H1 (cell line): ENCODE measurements around the gene PPM1G.

ENCODE experiments used
- CBX8 ChIP-seq: fragments of 300-800, 300-1000 bp; sonication (generic); IDR thresholded peaks from 2 replicates; pipeline ENCODE4 v1.7.1; 2016; ENCODE audit warnings: low read depth, low read length, borderline replicate concordance
- CHD1 ChIP-seq: IDR thresholded peaks from 2 replicates; pipeline ENCODE4 v1.6.1; 2012; ENCODE audit warnings: low read depth, low read length, improper control_type of control experiment
- EZH2 ChIP-seq: fragments of 200-600 bp; sonication (generic); IDR thresholded peaks from 2 replicates; pipeline ENCODE4 v1.7.1; 2012; ENCODE audit warnings: low read depth, mild to moderate bottlenecking, moderate library complexity, low read length, inconsistent platforms; ENCODE audit not compliant: severe bottlenecking
- HDAC6 ChIP-seq: IDR thresholded peaks from one replicate; pipeline ENCODE4 v1.7.1; 2012; ENCODE audit warnings: low read depth, mild to moderate bottlenecking, inconsistent platforms, low read length, moderate library complexity
- JUND ChIP-seq: IDR thresholded peaks from 2 replicates; pipeline ENCODE4 v1.6.1; 2011; ENCODE audit warnings: mild to moderate bottlenecking, improper control_type of control experiment, low read length
- PHF8 ChIP-seq: fragments of 200-600 bp; sonication (generic); conservative IDR thresholded peaks from 2 replicates; pipeline ENCODE4 v1.7.1; 2012; ENCODE audit warnings: low read depth, mild to moderate bottlenecking, inconsistent platforms, low read length, moderate library complexity
- POLR2AphosphoS5 ChIP-seq: IDR thresholded peaks from 2 replicates; pipeline ENCODE4 v1.6.1; 2011; ENCODE audit warnings: low read depth, low read length
- RFX5 ChIP-seq: IDR thresholded peaks from 2 replicates; pipeline ENCODE4 v1.6.1; 2011; ENCODE audit warnings: low read depth, low read length, improper control_type of control experiment, borderline replicate concordance
- SP1 ChIP-seq: IDR thresholded peaks from 2 replicates; pipeline ENCODE4 v1.6.1; 2011; ENCODE audit warnings: low read depth, low read length
- YY1 ChIP-seq: IDR thresholded peaks from 2 replicates; pipeline ENCODE4 v1.6.1; 2011; ENCODE audit warnings: low read depth, mild to moderate bottlenecking, low read length
- TF ChIP-seq, protein P1 (sequence below), 3 experiments: IDR thresholded peaks; 1 replicate in 2 of 3; 2 replicates in 1 of 3; pipeline versions ENCODE4 v1.5.1 to v1.6.1; 2011; ENCODE audit warnings: low read length in 3 of 3, mild to moderate bottlenecking in 3 of 3, inconsistent platforms in 2 of 3, low read depth in 1 of 3, moderate library complexity in 1 of 3; ENCODE audit not compliant: insufficient read depth in 1 of 3; ENCODE audit errors: control extremely low read depth in 1 of 3
- TF ChIP-seq, protein P2 (sequence below): IDR thresholded peaks from 2 replicates; pipeline ENCODE4 v1.6.1; 2012; ENCODE audit warnings: inconsistent platforms
- TF ChIP-seq, protein P3 (sequence below): IDR thresholded peaks from 2 replicates; pipeline ENCODE4 v1.6.1; 2011; ENCODE audit warnings: low read length, improper control_type of control experiment

DNA sequence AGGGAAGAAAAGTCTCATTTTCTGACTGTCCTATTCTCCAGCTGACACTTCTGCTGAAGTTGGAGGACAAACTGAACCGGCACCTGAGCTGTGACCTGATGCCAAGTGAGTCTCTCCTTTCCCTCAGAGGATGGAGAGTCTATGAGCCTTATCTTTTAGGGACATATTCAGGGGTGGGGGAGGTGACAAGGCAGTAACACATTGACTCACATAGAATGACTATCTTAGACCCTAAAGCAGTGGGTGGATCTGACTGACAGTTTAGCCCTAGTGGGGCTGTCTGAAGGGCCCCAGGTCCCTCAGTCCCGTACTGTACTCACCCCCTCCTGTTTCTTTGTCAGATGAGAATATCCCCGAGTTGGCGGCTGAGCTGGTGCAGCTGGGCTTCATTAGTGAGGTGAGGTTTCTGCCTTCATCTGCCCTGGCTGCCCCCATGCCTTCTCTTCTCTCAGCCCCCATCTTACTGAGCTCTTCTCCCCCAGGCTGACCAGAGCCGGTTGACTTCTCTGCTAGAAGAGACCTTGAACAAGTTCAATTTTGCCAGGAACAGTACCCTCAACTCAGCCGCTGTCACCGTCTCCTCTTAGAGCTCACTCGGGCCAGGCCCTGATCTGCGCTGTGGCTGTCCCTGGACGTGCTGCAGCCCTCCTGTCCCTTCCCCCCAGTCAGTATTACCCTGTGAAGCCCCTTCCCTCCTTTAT, 32.0 kb upstream of the PPM1G start:
- TF ChIP-seq, protein P1, sequence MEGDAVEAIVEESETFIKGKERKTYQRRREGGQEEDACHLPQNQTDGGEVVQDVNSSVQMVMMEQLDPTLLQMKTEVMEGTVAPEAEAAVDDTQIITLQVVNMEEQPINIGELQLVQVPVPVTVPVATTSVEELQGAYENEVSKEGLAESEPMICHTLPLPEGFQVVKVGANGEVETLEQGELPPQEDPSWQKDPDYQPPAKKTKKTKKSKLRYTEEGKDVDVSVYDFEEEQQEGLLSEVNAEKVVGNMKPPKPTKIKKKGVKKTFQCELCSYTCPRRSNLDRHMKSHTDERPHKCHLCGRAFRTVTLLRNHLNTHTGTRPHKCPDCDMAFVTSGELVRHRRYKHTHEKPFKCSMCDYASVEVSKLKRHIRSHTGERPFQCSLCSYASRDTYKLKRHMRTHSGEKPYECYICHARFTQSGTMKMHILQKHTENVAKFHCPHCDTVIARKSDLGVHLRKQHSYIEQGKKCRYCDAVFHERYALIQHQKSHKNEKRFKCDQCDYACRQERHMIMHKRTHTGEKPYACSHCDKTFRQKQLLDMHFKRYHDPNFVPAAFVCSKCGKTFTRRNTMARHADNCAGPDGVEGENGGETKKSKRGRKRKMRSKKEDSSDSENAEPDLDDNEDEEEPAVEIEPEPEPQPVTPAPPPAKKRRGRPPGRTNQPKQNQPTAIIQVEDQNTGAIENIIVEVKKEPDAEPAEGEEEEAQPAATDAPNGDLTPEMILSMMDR (IDR thresholded peaks at IDR 0.05; ENCODE audit: control extremely low read depth in 1 of 3, insufficient read depth in 1 of 3, low read depth in 1 of 3, low read length in 3 of 3), result no peak
- TF ChIP-seq HDAC6, result no peak
- TF ChIP-seq YY1, result no peak
- TF ChIP-seq, protein P2, sequence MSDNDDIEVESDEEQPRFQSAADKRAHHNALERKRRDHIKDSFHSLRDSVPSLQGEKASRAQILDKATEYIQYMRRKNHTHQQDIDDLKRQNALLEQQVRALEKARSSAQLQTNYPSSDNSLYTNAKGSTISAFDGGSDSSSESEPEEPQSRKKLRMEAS, result no peak
- TF ChIP-seq POLR2AphosphoS5, result no peak
- no peak for TF ChIP-seq RFX5
- no peak for TF ChIP-seq SP1
- no peak for TF ChIP-seq EZH2
- TF ChIP-seq JUND, result no peak
- TF ChIP-seq, protein P3, sequence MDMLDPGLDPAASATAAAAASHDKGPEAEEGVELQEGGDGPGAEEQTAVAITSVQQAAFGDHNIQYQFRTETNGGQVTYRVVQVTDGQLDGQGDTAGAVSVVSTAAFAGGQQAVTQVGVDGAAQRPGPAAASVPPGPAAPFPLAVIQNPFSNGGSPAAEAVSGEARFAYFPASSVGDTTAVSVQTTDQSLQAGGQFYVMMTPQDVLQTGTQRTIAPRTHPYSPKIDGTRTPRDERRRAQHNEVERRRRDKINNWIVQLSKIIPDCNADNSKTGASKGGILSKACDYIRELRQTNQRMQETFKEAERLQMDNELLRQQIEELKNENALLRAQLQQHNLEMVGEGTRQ, result no peak
- TF ChIP-seq PHF8, result no peak
- no peak for TF ChIP-seq CBX8
- no peak for TF ChIP-seq CHD1
